PC-9 (cell line): Measurements from ENCODE around the gene C2orf68. TPM values are rescaled to one million over a fixed set of nuclear protein-coding genes. Genes with fewer than 3 reads are reported as not detected.

Source experiments
- Bru-seq: library from RNA; stranded (reverse); fragments of 400-500 nt; gene quantifications from one replicate; lab custom pipeline; 2021; lab: Mats Ljungman, UMichigan
- BruChase-seq, 2 experiments: library from RNA; stranded (reverse); fragments of 400-500 nt; gene quantifications; one replicate each; lab custom pipeline; 2021; lab: Mats Ljungman, UMichigan
- BruUV-seq: library from RNA; stranded (reverse); fragments of 400-500 nt; replicated peaks from 2 replicates; lab custom pipeline; 2021; lab: Mats Ljungman, UMichigan
- CTCF ChIA-PET: fragments of 300-600 bp; sonication (Branson Sonifier 250); formaldehyde crosslinking; loops from one replicate; lab custom pipeline; 2022; ENCODE audit warnings: antibody characterized with exemption; lab: Charles Lee
- POLR2A ChIA-PET: fragments of 300-600 bp; sonication (Branson Sonifier 250); formaldehyde crosslinking; loops from one replicate; lab custom pipeline; 2022; ENCODE audit warnings: antibody characterized with exemption; ENCODE audit not compliant: unreplicated experiment; lab: Charles Lee
- DNase-seq, 2 experiments: peaks; one replicate each; pipeline versions ENCODE4 v3.0.0 to v3.0.0-alpha.2; 2015 to 2022; ENCODE audit warnings: mixed read lengths in 1 of 2
- H2AFZ ChIP-seq: fragments of 200-600 bp; sonication (generic); 2 replicates; pipeline ENCODE4 v1.8.1; 2017; ENCODE audit warnings: antibody characterized with exemption
- H3F3A ChIP-seq: fragments of 200-600 bp; sonication (generic); 2 replicates; pipeline ENCODE4 v1.8.1; 2017; ENCODE audit warnings: antibody characterized with exemption, mild to moderate bottlenecking, low read depth; ENCODE audit not compliant: insufficient read depth
- H3K27ac ChIP-seq: fragments of 200-600 bp; sonication (generic); 2 replicates; pipeline ENCODE4 v1.6.1; 2016; ENCODE audit warnings: mixed run types
- H3K27me3 ChIP-seq: fragments of 200-600 bp; sonication (generic); 2 replicates; pipeline ENCODE4 v1.6.1; 2016; ENCODE audit warnings: low read depth, mixed run types; ENCODE audit not compliant: insufficient read depth
- H3K36me3 ChIP-seq: fragments of 200-600 bp; sonication (generic); 2 replicates; pipeline ENCODE4 v1.6.1; 2016; ENCODE audit warnings: low read depth, mixed run types
- H3K4me1 ChIP-seq: fragments of 200-600 bp; sonication (generic); replicated peaks from 2 replicates; pipeline ENCODE4 v1.6.1; 2016; ENCODE audit warnings: mixed run types; ENCODE audit not compliant: insufficient read depth
- H3K4me2 ChIP-seq: fragments of 200-600 bp; sonication (generic); 2 replicates; pipeline ENCODE4 v1.6.1; 2017; ENCODE audit warnings: mixed run types
- H3K4me3 ChIP-seq: fragments of 200-600 bp; sonication (generic); 2 replicates; pipeline ENCODE4 v1.6.1; 2016; ENCODE audit warnings: mixed run types
- H3K79me2 ChIP-seq: fragments of 200-600 bp; sonication (generic); 2 replicates; pipeline ENCODE4 v1.6.1; 2017; ENCODE audit warnings: low read depth, mixed run types
- H3K9me2 ChIP-seq: fragments of 200-600 bp; sonication (generic); 2 replicates; pipeline ENCODE4 v1.8.1; 2017; ENCODE audit warnings: mild to moderate bottlenecking; ENCODE audit not compliant: insufficient read depth
- H3K9me3 ChIP-seq: fragments of 200-600 bp; sonication (generic); 2 replicates; pipeline ENCODE4 v1.8.1; 2016; ENCODE audit warnings: low read depth; ENCODE audit not compliant: insufficient read depth
- H4K20me1 ChIP-seq: fragments of 200-600 bp; sonication (generic); 2 replicates; pipeline ENCODE4 v1.8.1; 2017; ENCODE audit not compliant: insufficient read depth
- EZH2 ChIP-seq: fragments of 200-600 bp; sonication (generic); IDR thresholded peaks from 2 replicates; pipeline ENCODE4 v1.8.0; 2017; ENCODE audit warnings: antibody characterized with exemption, low read depth
- intact Hi-C: fragments of 100-400 bp; cut with micrococcal nuclease; formaldehyde crosslinking; loops from one replicate; pipeline ENCODE4 v1.10.0; 2022; ENCODE audit not compliant: unreplicated experiment
- long read RNA-seq: library from polyadenylated mRNA; stranded (forward); transcript quantifications from one replicate; pipeline ENCODE4 v2.0.0, GENCODE V29; 2022
- total RNA-seq: library from RNA; stranded (reverse); gene quantifications from 2 replicates; pipeline ENCODE4 v1.2.3, GENCODE V29; 2021
- TF ChIP-seq, protein P1 (sequence below): fragments of 200-600 bp; sonication (generic); conservative IDR thresholded peaks from 2 replicates; pipeline ENCODE4 v1.6.1; 2017; ENCODE audit warnings: mixed run types, antibody characterized with exemption, mild to moderate bottlenecking, moderate library complexity

The C2orf68 gene, protein sequence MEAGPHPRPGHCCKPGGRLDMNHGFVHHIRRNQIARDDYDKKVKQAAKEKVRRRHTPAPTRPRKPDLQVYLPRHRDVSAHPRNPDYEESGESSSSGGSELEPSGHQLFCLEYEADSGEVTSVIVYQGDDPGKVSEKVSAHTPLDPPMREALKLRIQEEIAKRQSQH
- 46.0 and 48.6 TPM in 2 replicates for total RNA-seq
- percentile 79 among the genes with signal in this experiment for Bru-seq, nascent RNA
- percentile 93 among the genes with signal in this experiment for BruChase-seq, experiment 1, labeled RNA remaining after a 2-hour chase
- percentile 90 among the genes with signal in this experiment for BruChase-seq, experiment 2, labeled RNA remaining after a 6-hour chase
- long read RNA-seq, transcript C2orf68-201 (4 exons, 2,837 nt), result major isoform, 17 of 34 reads
- long read RNA-seq, partial matches to known transcripts, result 0 of 34 reads
- long read RNA-seq, other reads (novel, unspliced or antisense), result 14 of 34 reads

DNA sequence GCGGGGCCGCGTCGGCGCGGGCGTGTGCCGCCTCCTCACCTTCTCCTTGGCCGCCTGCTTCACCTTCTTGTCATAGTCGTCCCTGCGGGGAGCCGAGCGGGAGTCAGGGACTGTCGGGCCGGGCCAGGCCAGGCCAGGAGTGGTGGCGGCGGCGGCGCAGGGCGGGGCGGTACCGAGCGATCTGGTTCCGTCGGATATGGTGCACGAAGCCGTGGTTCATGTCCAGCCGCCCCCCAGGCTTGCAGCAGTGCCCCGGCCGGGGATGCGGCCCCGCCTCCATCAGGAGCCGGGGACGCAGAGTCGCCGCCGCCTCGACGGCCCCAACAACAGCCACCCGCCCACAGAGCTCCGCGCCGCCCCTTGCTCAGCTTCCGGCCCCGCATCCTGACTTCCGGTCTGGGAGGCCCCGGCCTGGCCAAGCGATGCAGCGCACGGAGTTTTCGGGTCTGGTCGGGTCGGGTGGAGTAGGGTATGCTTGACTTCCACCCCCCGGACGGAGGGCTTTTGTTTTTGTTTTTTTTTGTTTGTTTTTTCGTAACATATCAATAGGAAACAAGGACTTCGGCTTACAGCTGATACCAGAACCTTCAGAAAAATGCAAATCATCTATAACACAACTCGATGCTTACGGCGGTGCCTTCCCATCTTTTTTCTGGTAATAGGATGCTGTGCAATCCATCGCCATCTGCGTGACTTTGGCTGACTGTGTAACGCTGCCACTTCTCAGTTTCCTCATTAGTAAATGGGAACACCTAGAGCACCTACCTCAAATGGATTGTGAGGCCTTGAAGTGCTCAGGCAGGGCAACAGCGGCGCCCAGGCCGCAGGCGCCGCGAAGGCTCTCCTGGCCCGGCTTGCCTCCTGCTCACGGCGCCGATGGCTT is at the start of gene C2orf68:
C2orf68 (minus strand) TSS at position 362 of the 883 bp plus-strand sequence; CDS start at position 280, 82 bp downstream.
- TSS peak; percentile 59 for BruUV-seq
- Histone ChIP-seq H3K27ac (peak within 1 kb of the TSS; percentile 76), H3F3A (peaks cover 73% of the 10 kb centered on the region), H3K36me3 (no peaks in the 10 kb centered on the region), H4K20me1 (peaks cover 3% of the 10 kb centered on the region; the same call in 1 of the 2 replicates), H3K4me3 (peak within 1 kb of the TSS; percentile 75), H2AFZ (peak within 1 kb of the TSS; percentile 82), H3K9me3 (no peaks in the 10 kb centered on the region), H3K4me2 (peak within 1 kb of the TSS; percentile 87), H3K4me1 (peaks cover 37% of the 10 kb centered on the region), H3K27me3 (no peaks in the 10 kb centered on the region), H3K9me2 (no peaks in the 10 kb centered on the region), H3K79me2 (peaks cover 63% of the 10 kb centered on the region)
- CTCF ChIA-PET, result no interaction called here
- POLR2A ChIA-PET, result interaction anchor here (0.7 to 1.0 kb wide), 4 partner anchors 17 to 339 kb away, joined by 3 to 20 read pairs (median 6); partner anchors contain the start of genes RETSAT, RNF181 and VAMP8
- no peak for TF ChIP-seq EZH2
- TF ChIP-seq, protein P1, sequence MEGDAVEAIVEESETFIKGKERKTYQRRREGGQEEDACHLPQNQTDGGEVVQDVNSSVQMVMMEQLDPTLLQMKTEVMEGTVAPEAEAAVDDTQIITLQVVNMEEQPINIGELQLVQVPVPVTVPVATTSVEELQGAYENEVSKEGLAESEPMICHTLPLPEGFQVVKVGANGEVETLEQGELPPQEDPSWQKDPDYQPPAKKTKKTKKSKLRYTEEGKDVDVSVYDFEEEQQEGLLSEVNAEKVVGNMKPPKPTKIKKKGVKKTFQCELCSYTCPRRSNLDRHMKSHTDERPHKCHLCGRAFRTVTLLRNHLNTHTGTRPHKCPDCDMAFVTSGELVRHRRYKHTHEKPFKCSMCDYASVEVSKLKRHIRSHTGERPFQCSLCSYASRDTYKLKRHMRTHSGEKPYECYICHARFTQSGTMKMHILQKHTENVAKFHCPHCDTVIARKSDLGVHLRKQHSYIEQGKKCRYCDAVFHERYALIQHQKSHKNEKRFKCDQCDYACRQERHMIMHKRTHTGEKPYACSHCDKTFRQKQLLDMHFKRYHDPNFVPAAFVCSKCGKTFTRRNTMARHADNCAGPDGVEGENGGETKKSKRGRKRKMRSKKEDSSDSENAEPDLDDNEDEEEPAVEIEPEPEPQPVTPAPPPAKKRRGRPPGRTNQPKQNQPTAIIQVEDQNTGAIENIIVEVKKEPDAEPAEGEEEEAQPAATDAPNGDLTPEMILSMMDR, result no peak
- DNase-seq, result peak; percentile 77 to 88
- intact Hi-C loops, result loop anchor here (1.0 kb wide), 1 partner anchor 10 kb away; the partner anchor contains the start of gene TMEM150A

DNA sequence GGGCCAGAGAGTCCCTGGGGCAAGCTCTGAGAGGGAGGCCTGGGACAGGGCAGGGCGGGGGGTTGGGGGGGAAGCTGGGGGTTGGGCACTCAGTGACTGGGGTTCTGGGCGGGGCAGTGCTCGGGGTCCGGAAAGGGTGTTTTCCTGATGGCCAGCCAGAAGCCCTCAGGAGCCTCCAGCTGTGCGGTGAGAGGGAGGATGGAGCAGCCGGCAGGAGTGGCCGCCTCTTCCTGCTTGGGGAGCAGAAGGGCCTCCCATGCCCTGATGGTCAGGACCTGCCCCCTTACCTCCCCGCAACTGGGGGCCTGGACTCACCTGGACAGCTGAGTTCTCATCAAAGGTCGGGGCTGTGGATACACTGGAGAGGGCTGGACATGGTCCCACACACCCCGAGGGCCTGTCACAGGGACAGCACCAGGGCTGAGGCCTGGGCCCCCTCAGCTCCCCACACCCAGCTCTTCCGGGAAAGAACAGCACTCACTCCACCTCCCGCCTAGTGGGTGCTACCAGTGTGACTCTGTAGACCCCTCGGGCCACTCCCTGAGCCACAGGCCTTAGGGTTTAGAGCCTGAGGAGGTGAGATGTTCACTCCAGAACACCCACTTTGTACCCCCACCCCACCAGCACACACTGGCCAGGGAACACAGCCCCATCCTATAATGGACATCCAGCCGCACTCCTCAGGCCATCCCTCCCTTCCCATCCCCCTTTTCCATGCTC is 49.4 kb upstream of the C2orf68 start:
- intact Hi-C loops, result no loop called here
- Histone ChIP-seq H2AFZ (no peak overlapping the region), H3K36me3 (no peaks in the 10 kb centered on the region), H3K27me3 (no peaks in the 10 kb centered on the region), H3K9me3 (no peaks in the 10 kb centered on the region), H3K4me1 (peaks cover 11% of the 10 kb centered on the region; the same call in 1 of the 2 replicates), H3K9me2 (no peaks in the 10 kb centered on the region), H3K4me2 (no peak overlapping the region), H3K4me3 (no peak overlapping the region), H4K20me1 (no peaks in the 10 kb centered on the region), H3K27ac (no peak overlapping the region), H3K79me2 (no peaks in the 10 kb centered on the region), H3F3A (peaks cover 4% of the 10 kb centered on the region; the same call in 1 of the 2 replicates)
- ChIA-PET CTCF (no interaction called here), POLR2A (no interaction called here)
- BruUV-seq, result no TSS peak
- TF ChIP-seq, protein P1, result no peak
- TF ChIP-seq EZH2, result no peak
- DNase-seq, result no peak
